H1 (cell line): ENCODE results near the gene TDRD1. TPM values are rescaled to one million over a fixed set of nuclear protein-coding genes. Genes with fewer than 3 reads are reported as not detected.

Experiments
- CTCF ChIA-PET: fragments of 300-600 bp; sonication (Branson Sonifier 250); formaldehyde crosslinking; loops from one replicate; lab custom pipeline; 2021; ENCODE audit not compliant: partially characterized antibody; lab: Charles Lee
- POLR2A ChIA-PET: fragments of 300-600 bp; sonication (Branson Sonifier 250); formaldehyde crosslinking; loops from one replicate; lab custom pipeline; 2021; ENCODE audit warnings: inconsistent platforms; ENCODE audit not compliant: partially characterized antibody; lab: Charles Lee
- DNase-seq, 2 experiments: peaks; one replicate each; pipeline versions ENCODE4 v3.0.0 to v3.0.0-alpha.2; 2010 to 2022; ENCODE audit warnings: low spot score in 2 of 2, low read depth in 1 of 2, mixed read lengths in 1 of 2
- FAIRE-seq: peaks from 2 replicates; lab custom pipeline; 2011; peaks lifted over from hg19 to GRCh38; lab: Jason Lieb, UNC
- H2AFZ ChIP-seq: 2 replicates; pipeline ENCODE4 v1.8.1; 2012; ENCODE audit warnings: low read length, inconsistent platforms
- H2AK5ac ChIP-seq: 2 replicates; pipeline ENCODE4 v1.6.1; 2013; ENCODE audit warnings: low read depth, low read length
- H2BK120ac ChIP-seq: replicated peaks from 2 replicates; pipeline ENCODE3; 2013; ENCODE audit warnings: low read depth, low read length, inconsistent platforms
- H2BK12ac ChIP-seq: 2 replicates; pipeline ENCODE4 v1.6.1; 2013; ENCODE audit warnings: low read depth, low read length
- H2BK15ac ChIP-seq: 2 replicates; pipeline ENCODE4 v1.6.1; 2013; ENCODE audit warnings: low read length
- H2BK20ac ChIP-seq: 2 replicates; pipeline ENCODE4 v1.6.1; 2013; ENCODE audit warnings: low read length
- H2BK5ac ChIP-seq: 2 replicates; pipeline ENCODE4 v1.6.1; 2013; ENCODE audit warnings: low read depth, low read length
- H3K14ac ChIP-seq: 2 replicates; pipeline ENCODE4 v1.6.1; 2013; ENCODE audit warnings: inconsistent platforms; ENCODE audit not compliant: insufficient read length
- H3K18ac ChIP-seq: 2 replicates; pipeline ENCODE4 v1.6.1; 2013; ENCODE audit warnings: low read length; ENCODE audit errors: extremely low read depth
- H3K23ac ChIP-seq: 2 replicates; pipeline ENCODE4 v1.6.1; 2013; ENCODE audit warnings: inconsistent platforms; ENCODE audit not compliant: insufficient read length
- H3K23me2 ChIP-seq: 2 replicates; pipeline ENCODE4 v1.6.1; 2013; ENCODE audit warnings: low read depth, low read length
- H3K27ac ChIP-seq: 2 replicates; pipeline ENCODE4 v1.6.1; 2011; ENCODE audit warnings: low read depth, low read length, inconsistent platforms
- H3K27me3 ChIP-seq, 4 experiments: replicated peaks in 1 of 4; 1 replicate in 1 of 4; 2 replicates in 3 of 4; pipeline versions ENCODE4 v1.6.1 to v1.8.1; 2011 to 2013; ENCODE audit warnings: low read length in 3 of 4, mild to moderate bottlenecking in 3 of 4, inconsistent platforms in 2 of 4, mixed read lengths in 2 of 4, moderate library complexity in 1 of 4; ENCODE audit not compliant: control insufficient read depth in 3 of 4, insufficient read depth in 3 of 4; ENCODE audit errors: extremely low read depth in 1 of 4
- H3K36me3 ChIP-seq, 4 experiments: 2 replicates each; pipeline versions ENCODE4 v1.6.1 to v1.8.1; 2011 to 2013; ENCODE audit warnings: mild to moderate bottlenecking in 4 of 4, low read length in 3 of 4, moderate library complexity in 2 of 4, control low read depth in 1 of 4, inconsistent platforms in 1 of 4; ENCODE audit not compliant: insufficient read depth in 4 of 4, control insufficient read depth in 2 of 4
- H3K4ac ChIP-seq: replicated peaks from 2 replicates; pipeline ENCODE3; 2013; ENCODE audit warnings: low read length, low read depth, mixed read lengths, inconsistent platforms; ENCODE audit not compliant: insufficient read length
- H3K4me1 ChIP-seq, 4 experiments: replicated peaks in 1 of 4; 1 replicate in 1 of 4; 2 replicates in 3 of 4; pipeline versions ENCODE4 v1.6.1 to v1.8.1; 2011 to 2013; ENCODE audit warnings: low read length in 3 of 4, inconsistent platforms in 2 of 4, mixed read lengths in 1 of 4; ENCODE audit not compliant: insufficient read depth in 4 of 4, control insufficient read depth in 3 of 4
- H3K4me2 ChIP-seq, 2 experiments: 2 replicates each; pipeline versions ENCODE4 v1.6.1 to v1.8.1; 2011 to 2013; ENCODE audit warnings: low read depth in 2 of 2, low read length in 2 of 2, control low read depth in 1 of 2, inconsistent platforms in 1 of 2, mild to moderate bottlenecking in 1 of 2; ENCODE audit not compliant: insufficient read depth in 1 of 2
- H3K4me3 ChIP-seq, 4 experiments: fragments of 200-600, 300-600 bp in 1 of 4; sonication (generic), shearing (Covaris generic), sonication (Bioruptor Twin) in 1 of 4; 2 replicates each; pipeline versions ENCODE4 v1.5.1 to v1.8.1; 2011 to 2016; ENCODE audit warnings: low read length in 4 of 4, low read depth in 3 of 4, control low read depth in 2 of 4, inconsistent platforms in 2 of 4, mild to moderate bottlenecking in 2 of 4, mixed read lengths in 1 of 4, moderate library complexity in 1 of 4; ENCODE audit not compliant: insufficient read depth in 2 of 4; ENCODE audit errors: extremely low read depth in 1 of 4
- H3K56ac ChIP-seq: replicated peaks from 2 replicates; pipeline ENCODE3; 2013; ENCODE audit warnings: low read depth, mild to moderate bottlenecking, mixed read lengths, low read length, inconsistent platforms; ENCODE audit not compliant: insufficient read length
- H3K79me1 ChIP-seq: 2 replicates; pipeline ENCODE4 v1.6.1; 2013; ENCODE audit warnings: low read depth, low read length, control low read depth
- H3K79me2 ChIP-seq, 2 experiments: 2 replicates each; pipeline versions ENCODE4 v1.6.1 to v1.8.1; 2012 to 2013; ENCODE audit warnings: low read length in 2 of 2, mild to moderate bottlenecking in 2 of 2, inconsistent platforms in 1 of 2; ENCODE audit not compliant: insufficient read depth in 2 of 2, control insufficient read depth in 1 of 2
- H3K9ac ChIP-seq, 4 experiments: replicated peaks in 1 of 4; 1 replicate in 1 of 4; 2 replicates in 3 of 4; pipeline versions ENCODE4 v1.6.1 to v1.8.1; 2011 to 2013; ENCODE audit warnings: low read depth in 3 of 4, low read length in 3 of 4, control low read depth in 2 of 4, mild to moderate bottlenecking in 2 of 4, moderate library complexity in 2 of 4, inconsistent platforms in 1 of 4; ENCODE audit errors: extremely low read depth in 1 of 4
- H3K9me3 ChIP-seq, 2 experiments: 2 replicates each; pipeline versions ENCODE4 v1.6.1 to v1.8.1; 2012 to 2013; ENCODE audit warnings: mild to moderate bottlenecking in 2 of 2, moderate library complexity in 2 of 2, control low read depth in 1 of 2, inconsistent platforms in 1 of 2, low read depth in 1 of 2, low read length in 1 of 2, mixed read lengths in 1 of 2; ENCODE audit not compliant: insufficient read depth in 2 of 2
- H4K20me1 ChIP-seq, 2 experiments: replicated peaks in 1 of 2; 2 replicates each; pipeline versions ENCODE3 to v1.8.1; 2011 to 2013; ENCODE audit warnings: inconsistent platforms in 2 of 2, low read length in 2 of 2, mild to moderate bottlenecking in 1 of 2; ENCODE audit not compliant: insufficient read depth in 2 of 2, control insufficient read depth in 1 of 2
- H4K5ac ChIP-seq: 2 replicates; pipeline ENCODE4 v1.6.1; 2013; ENCODE audit warnings: low read length, low read depth, mixed read lengths, inconsistent platforms; ENCODE audit not compliant: insufficient read length
- H4K8ac ChIP-seq: 2 replicates; pipeline ENCODE4 v1.8.0; 2013; ENCODE audit warnings: mild to moderate bottlenecking, moderate library complexity, low read length, inconsistent platforms; ENCODE audit not compliant: insufficient read depth; ENCODE audit errors: extremely low read depth
- H4K91ac ChIP-seq: replicated peaks from 2 replicates; pipeline ENCODE3; 2013; ENCODE audit warnings: low read length, mixed read lengths, inconsistent platforms; ENCODE audit not compliant: insufficient read length
- HDAC6 ChIP-seq: IDR thresholded peaks from one replicate; pipeline ENCODE4 v1.7.1; 2012; ENCODE audit warnings: low read depth, mild to moderate bottlenecking, inconsistent platforms, low read length, moderate library complexity
- SIN3A ChIP-seq, 2 experiments: IDR thresholded peaks in 1 of 2; conservative IDR thresholded peaks in 1 of 2; 2 replicates each; pipeline ENCODE4 v1.6.1; 2011 to 2012; ENCODE audit warnings: low read length in 2 of 2, improper control_type of control experiment in 1 of 2, low read depth in 1 of 2, mild to moderate bottlenecking in 1 of 2
- WGBS, 2 experiments: shearing (Covaris generic) in 1 of 2; methylation state at CpG; one replicate each; pipeline versions ENCODE4 v1.1.6 to v1.1.7; 2013 to 2015; ENCODE audit warnings: low lambda C conversion rate in 2 of 2, mixed read lengths in 2 of 2, inconsistent platforms in 1 of 2, low coverage in 1 of 2, missing lambda C conversion rate in 1 of 2; ENCODE audit not compliant: insufficient replicate concordance in 2 of 2, insufficient coverage in 1 of 2, insufficient read length in 1 of 2; ENCODE audit errors: extremely low coverage in 1 of 2, missing lambda C conversion rate in 1 of 2; 5-methylcytosine and 5-hydroxymethylcytosine counted together
- polyA plus RNA-seq, 7 experiments: library from polyadenylated mRNA; depleted of rRNA in 3 of 7; stranded (reverse) in 5 of 7; unstranded in 2 of 7; fragments of >200 nt in 5 of 7; fragments of 200-250 nt in 2 of 7; gene quantifications; 1 replicate in 5 of 7; 2 replicates in 1 of 7; 4 replicates in 1 of 7; pipeline versions ENCODE4 v1.2.1 to v1.2.3, GENCODE V29; 2011 to 2013; ENCODE audit warnings: missing spikeins in 2 of 7, mixed read lengths in 2 of 7
- total RNA-seq: library from RNA; stranded (reverse); fragmentation: NEBNext Ultra II Directional; extraction: Animal tissue kit (Norgen Biotek cat#: 25700); gene quantifications from 2 replicates; pipeline ENCODE4 v1.2.1, GENCODE V29; 2021

Gene TDRD1
- total and polyA plus RNA-seq, 2 of the 8 experiments (the other 6 are each of a cell fraction or from before 2014, with no cell fraction given) = 0.02 to 0.71 TPM

- no peak overlapping the region for H3K4me2 ChIP-seq
- no peak overlapping the region for H2BK12ac ChIP-seq
- CTCF ChIA-PET = interaction anchor here (0.6 to 1.7 kb wide), 2 partner anchors 70 to 161 kb away, joined by 4 read pairs; no protein-coding TSS in a partner anchor
Observed at GRCh38 chr10:114273910-114274309, 94.8 kb downstream of the TDRD1 start.

More at GRCh38 chr10:114273910-114274309, 94.8 kb downstream of the TDRD1 start:
- H2BK15ac ChIP-seq = no peak overlapping the region
- H3K14ac ChIP-seq = no peak overlapping the region
- 85% methylated on average over 3 of the region's 3 CpGs; no CpG with 5 or more reads in 1 of the 2 experiments for WGBS, 2 experiments
- no peak overlapping the region for H2AFZ ChIP-seq
- no peak overlapping the region for H3K56ac ChIP-seq
- 0 out of 2 replicates have a peak, but pooled peaks cover 2% of the 10 kb centered on the region for H3K23me2 ChIP-seq
- H3K18ac ChIP-seq = no peak overlapping the region
- no peaks in the 10 kb centered on the region for H3K27me3 ChIP-seq
- no peak overlapping the region for H3K4ac ChIP-seq
- H3K27ac ChIP-seq = no peak overlapping the region
- H4K91ac ChIP-seq = no peak overlapping the region
- H2AK5ac ChIP-seq = no peak overlapping the region
- DNase-seq (no peak), FAIRE-seq (no peak)
- H3K79me1 ChIP-seq = no peaks in the 10 kb centered on the region
- H3K9me3 ChIP-seq = no peaks in the 10 kb centered on the region
- no peak overlapping the region for H3K4me3 ChIP-seq
- no peak overlapping the region for H3K9ac ChIP-seq
- no peak overlapping the region for H3K23ac ChIP-seq
- no peak overlapping the region for H2BK20ac ChIP-seq
- H2BK120ac ChIP-seq = no peak overlapping the region
- no peak overlapping the region for H4K5ac ChIP-seq
- H2BK5ac ChIP-seq = no peak overlapping the region
- POLR2A ChIA-PET = no interaction called here
- H3K4me1 ChIP-seq = no peaks in the 10 kb centered on the region; a peak in 1 of 7 replicates
- no peaks in the 10 kb centered on the region for H3K36me3 ChIP-seq
- H4K20me1 ChIP-seq = no peaks in the 10 kb centered on the region
- TF ChIP-seq HDAC6 (no peak), SIN3A (conservative IDR thresholded peaks at IDR 0.05 in 1 of 2, IDR thresholded peaks at IDR 0.05 in 1 of 2; ENCODE audit: low read depth in 1 of 2, low read length in 2 of 2) (no peak)
- TF ChIP-seq, all 59 proteins: peak for 0
- Histone ChIP-seq H4K8ac (no peak overlapping the region), H3K79me2 (no peaks in the 10 kb centered on the region)
